ENCODE measurements around the gene SNX21.

Gene SNX21

GRCh38 chr20:45843506-45843905, 9.9 kb downstream of the SNX21 start:
- no peak for DNase-seq (ENCODE audit: extremely low read depth, low read depth)

GRCh38 chr20:45845452-45845851, 11.9 kb downstream of the SNX21 start:
- TF ChIP-seq CTCF (IDR thresholded peaks at IDR 0.05; ENCODE audit: low read depth, low read length): no peak
- DNase-seq (ENCODE audit: extremely low read depth, low read depth): no peak

More at GRCh38 chr20:45843506-45843905, 9.9 kb downstream of the SNX21 start:
- no peak for TF ChIP-seq CTCF (IDR thresholded peaks at IDR 0.05; ENCODE audit: low read depth, low read length)

GRCh38 chr20:45848421-45848820, 14.8 kb downstream of the SNX21 start:
- no peak for DNase-seq (ENCODE audit: extremely low read depth, low read depth)
- TF ChIP-seq CTCF (IDR thresholded peaks at IDR 0.05; ENCODE audit: low read depth, low read length): no peak

DNA sequence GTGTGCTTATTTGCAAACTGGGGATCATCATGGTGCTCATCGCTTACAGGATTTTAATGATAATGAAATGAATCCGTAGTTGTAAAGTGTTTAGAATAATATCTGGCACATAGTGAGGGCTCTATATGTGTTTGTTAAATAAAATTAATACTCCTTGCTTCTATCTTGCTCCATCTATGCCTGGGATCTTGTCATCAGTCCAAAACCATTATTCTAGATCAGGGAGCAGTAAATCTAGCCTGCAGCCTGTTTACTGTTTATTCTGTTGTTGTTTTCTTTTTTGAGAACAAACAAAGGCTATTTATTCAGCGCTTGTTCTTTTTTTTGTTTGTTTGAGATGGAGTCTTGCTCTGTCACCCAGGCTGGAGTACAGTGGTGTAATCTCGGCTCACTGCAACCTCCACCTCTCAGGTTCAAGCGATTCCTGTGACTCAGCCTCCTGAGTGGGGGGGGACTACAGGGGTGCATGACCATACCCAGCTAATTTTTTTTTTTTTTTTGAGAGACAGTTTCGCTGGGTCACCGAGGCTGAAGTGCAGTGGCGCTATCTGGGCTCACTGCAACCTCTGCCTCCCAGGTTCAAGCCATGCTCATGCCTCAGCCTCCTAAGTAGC, 15.5 kb downstream of the SNX21 start:
- DNase-seq (ENCODE audit: extremely low read depth, low read depth): no peak
- TF ChIP-seq CTCF (IDR thresholded peaks at IDR 0.05; ENCODE audit: low read depth, low read length): no peak

- no peak for DNase-seq (ENCODE audit: extremely low read depth, low read depth)
- no peak for TF ChIP-seq CTCF (IDR thresholded peaks at IDR 0.05; ENCODE audit: low read depth, low read length)
Observed at GRCh38 chr20:45850238-45850637, 16.6 kb downstream of the SNX21 start.

DNA sequence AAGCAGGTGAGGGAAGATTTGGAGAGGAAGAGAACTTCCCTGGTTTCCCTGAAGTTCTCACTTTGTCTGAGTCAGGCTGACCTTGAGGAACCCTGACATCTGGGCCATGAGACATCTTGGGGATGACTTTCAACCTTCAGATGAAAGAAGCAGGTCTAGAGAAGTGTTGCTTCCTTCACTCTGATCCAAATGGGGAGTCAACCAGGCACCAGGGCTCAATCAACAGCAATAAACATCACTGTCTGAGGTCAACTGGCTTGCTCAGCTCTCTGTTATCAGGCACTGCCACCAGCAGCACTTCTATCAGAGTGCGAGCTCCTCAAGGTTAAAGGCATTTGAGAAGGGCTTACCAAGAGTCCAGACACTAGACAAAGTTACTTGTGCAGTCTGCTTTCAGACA, 17.3 kb downstream of the SNX21 start:
- no peak for DNase-seq (ENCODE audit: extremely low read depth, low read depth)
- TF ChIP-seq CTCF (IDR thresholded peaks at IDR 0.05; ENCODE audit: low read depth, low read length): no peak

DNA sequence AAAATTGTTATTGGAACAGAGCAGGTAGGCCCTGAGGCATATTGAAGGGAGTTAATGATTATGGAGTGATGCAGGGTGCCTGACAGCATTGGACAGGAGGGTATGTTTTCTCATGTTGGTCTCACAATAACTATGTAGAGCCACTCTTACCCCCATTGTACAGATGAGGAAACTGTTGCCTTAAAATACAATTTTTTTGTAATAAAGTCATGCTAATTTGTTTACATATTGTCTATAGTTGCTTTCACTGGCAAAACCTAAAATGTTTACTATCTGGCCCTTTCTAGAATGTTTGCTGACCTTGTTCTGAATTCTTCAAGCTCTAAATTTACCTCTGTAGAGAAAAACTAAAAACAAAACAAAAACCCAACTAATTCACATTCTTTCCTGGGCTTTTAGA, 17.9 kb downstream of the SNX21 start:
- no peak for TF ChIP-seq CTCF (IDR thresholded peaks at IDR 0.05; ENCODE audit: low read depth, low read length)
- DNase-seq (ENCODE audit: extremely low read depth, low read depth): no peak

Measured in AG09319 (cell line).